Ecto neural progenitor cell (in vitro differentiated cells): ENCODE data around the gene FNDC3B.
"Not testable (repeated sequence)": the region's sequence is repeated elsewhere in the genome, so short reads cannot be mapped to it uniquely, and the experiment has no call there.

ENCODE experiments used
- DNase-seq: peaks from one replicate; pipeline ENCODE4 v3.0.0-alpha.2; 2018; ENCODE audit warnings: low spot score

Gene FNDC3B

DNA sequence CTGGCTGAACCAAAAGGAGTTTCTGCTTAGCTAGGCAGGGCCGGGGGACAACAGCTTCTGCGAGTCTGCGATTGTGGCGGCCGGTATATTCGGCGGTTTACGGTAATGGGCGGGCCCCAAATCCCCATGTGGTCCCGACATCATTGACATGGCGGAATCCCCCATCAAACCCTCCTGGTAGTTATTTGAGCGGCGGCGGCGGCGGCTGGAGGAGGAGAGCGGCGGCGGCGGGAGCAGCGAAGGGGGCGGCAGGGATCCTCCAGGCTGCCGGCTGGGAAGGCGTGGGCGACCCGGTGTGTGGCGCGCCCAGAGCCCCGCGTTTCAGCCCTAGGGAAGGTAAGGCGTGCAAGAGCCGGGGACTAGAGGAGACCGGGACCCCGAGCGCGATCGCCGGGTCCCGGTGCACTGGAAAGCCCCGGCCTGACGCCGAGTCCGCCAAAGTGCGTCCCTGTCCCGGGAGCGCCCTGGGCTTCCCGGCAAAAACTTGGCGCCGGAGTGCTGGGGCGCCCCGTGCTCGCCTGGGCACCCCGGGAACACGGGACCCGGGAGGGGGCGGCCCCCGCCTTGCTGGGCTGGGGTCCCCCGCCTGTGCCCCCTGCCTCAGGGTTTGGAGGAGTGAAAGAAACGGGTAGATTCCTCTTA lies at the start of gene FNDC3B:
Gene FNDC3B, plus strand, starts transcription at position 143 of the 642 bp plus-strand sequence. CDS start 72,902 bp downstream, outside the sequence.
- peak; percentile 96 for DNase-seq

GRCh38 chr3:171990239-171990638 lies 49.1 kb upstream of the FNDC3B start:
- not testable (repeated sequence) for DNase-seq

DNA sequence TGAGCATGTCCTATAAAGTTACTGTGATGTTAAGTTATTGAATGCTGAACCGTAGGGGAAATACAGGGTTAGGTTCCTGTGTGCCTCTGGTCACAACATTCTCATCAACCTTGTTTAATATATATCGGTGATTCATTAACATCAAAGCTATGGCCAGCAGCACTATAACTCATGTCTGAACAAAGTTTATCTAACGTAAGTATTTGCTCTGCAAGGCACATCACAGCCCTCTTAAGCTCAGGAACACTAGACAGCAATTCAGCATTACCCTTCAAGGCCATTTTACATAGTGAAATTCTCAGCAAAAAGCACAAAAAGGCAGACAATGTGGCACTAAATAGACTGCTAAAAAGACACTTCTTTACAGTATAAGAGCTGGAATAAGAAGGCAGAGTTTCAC lies 48.2 kb upstream of the FNDC3B start:
- no peak for DNase-seq

GRCh38 chr3:171994646-171995428 lies 44.5 kb upstream of the FNDC3B start:
- DNase-seq: no peak

- DNase-seq: no peak
Measured at GRCh38 chr3:171995486-171995885, 43.9 kb upstream of the FNDC3B start.

DNA sequence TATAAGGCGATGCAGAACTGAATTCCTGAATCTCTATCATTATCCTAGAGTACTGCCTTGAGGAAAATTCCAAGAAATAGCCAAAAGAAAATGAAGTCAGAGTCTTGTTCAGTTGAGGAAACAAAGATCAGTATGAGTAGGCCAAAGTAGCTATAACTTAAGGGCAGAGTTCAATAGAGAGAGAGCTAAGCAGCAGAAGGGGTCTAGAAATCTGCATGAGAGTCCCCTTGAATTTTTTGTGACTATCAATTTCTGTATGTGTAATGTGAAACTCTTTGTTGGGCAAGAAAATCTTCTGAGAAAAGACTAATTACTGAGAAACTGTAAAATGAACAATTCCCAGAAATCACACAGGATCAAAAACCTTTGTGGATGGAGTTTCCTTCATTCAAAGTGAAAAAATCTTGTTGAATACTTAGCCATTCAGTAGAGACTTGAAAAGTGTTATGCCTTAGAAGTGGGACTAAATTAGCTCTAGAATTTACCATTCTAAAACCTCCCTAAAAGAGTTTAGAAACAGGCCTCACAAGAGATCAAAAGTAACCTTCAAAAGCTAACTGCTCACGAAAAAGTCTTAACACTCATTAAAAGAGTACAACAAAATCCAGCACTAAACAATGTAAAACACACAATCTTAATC lies 43.1 kb upstream of the FNDC3B start:
- DNase-seq: no peak

GRCh38 chr3:171998731-171999130 lies 40.6 kb upstream of the FNDC3B start:
- not testable (repeated sequence) for DNase-seq

DNA sequence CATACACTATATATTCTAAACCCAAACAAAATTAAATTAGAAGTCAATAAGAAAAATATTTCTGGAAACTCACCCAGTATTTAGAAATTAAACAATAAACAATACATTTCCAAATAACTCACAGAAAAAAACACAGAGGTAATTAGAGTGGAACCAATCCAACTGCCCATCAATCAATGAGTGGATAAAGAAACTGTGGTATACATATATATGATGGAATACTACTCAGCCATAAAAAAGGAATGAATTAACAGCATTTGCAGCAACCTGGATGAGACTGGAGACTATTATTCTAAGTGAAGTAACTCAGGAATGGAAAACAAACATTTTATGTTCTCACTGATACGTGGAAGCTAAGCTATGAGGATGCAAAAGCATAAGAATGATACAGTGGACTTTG lies 37.8 kb upstream of the FNDC3B start:
- not testable (repeated sequence) for DNase-seq

DNA sequence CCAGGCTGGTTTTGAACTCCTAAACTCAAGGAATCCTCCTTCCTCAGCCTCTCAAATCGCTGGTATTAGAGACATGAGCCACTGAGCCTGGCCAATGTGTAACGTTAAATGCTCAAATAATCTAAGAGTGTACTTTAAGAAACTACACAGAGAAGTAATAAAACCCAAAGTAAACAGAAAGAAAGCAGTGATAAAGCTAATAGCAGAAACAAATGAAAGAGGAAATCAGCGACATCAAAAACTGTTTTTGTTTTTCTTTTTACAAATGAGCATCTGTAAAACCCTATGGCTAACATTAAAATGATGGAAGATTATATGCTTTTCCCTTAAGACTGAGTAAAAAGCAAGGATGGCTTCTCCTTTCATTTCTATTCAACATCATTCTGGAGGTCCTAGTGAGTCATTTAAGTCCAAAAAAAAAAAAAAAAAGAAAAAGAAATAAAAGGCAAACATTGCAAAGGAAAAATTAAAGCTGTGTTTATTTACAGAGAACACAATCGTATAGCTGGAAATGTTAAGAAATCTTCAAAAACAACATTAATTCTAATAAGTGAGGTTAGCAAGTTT lies 36.8 kb upstream of the FNDC3B start:
- DNase-seq: no peak

DNA sequence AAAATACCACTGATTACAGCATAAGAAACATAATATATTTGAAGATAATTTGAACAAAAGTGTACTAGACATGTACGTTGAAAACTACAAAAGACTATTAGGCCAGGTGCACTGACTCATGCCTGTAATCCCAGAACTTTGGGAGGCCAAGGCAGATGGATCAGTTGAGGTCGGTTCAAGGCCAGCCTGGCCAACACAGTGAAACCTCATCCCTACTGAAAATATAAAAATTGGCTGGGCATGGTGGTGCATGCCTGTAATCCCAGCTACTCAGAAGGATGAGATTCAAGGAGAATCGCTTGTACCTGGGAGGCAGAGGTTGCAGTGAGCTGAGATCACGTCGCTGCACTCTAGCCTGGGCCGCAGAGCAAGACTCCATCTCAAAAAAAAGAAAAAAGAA lies 36.2 kb upstream of the FNDC3B start:
- DNase-seq: no peak

DNA sequence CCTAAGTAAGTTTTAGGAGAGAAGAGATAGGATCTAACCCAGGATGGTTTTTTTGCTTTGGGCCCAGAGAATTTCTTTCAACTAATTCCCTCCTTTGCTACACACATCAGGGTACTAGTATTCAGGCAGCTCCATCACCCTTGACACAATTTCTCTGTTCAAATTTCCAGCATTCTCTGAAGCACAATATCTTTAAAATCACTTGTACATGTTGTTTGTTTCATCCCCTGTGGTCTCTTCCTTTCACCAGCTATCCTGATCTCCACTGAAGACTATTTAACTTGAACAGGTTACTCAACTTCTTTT lies 32.4 kb upstream of the FNDC3B start:
- no peak for DNase-seq

- DNase-seq: no peak
Measured at GRCh38 chr3:172009803-172010202, 29.6 kb upstream of the FNDC3B start.

- DNase-seq: no peak
Measured at GRCh38 chr3:172012775-172013174, 26.6 kb upstream of the FNDC3B start.

GRCh38 chr3:172014145-172014544 lies 25.2 kb upstream of the FNDC3B start:
- no peak for DNase-seq

- DNase-seq: no peak
Measured at GRCh38 chr3:172018364-172018763, 21.0 kb upstream of the FNDC3B start.

DNA sequence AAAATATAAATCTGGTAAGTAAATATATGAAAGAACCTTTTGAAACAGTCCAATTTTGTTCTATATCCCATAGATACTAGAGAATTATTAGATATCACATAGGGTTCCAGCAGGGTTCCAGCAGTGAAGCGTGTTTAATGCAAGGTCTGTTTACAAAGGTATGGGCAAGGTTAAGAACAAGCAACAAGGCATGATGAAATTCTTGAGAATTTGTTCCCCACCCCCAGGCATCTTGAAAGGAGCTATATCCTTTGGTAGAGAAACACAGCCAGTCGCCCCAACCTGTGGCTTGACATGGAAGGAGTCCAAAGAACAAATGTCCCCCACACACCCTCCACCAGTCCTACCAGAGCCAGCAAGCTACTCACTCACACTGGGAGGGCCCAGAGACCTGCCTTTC lies 18.6 kb upstream of the FNDC3B start:
- no peak for DNase-seq

DNA sequence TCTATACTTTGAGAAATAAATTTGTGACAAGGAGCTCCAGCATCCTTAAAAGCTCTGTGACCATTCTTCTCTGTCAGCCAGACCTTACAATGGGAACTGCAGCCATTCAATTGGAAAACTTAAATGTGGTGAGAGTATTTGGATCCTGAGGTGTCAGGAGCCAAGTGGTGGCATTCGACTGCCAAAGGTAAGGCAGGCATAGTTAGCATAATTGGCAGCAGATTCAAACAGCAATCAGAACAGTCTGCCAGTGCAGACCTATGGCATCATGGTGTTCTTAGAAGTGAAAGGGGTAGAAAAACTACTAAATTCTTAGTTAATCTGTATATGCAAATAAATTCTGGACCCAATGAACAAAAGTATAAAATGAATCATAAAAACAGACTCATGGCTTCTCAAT lies 18.2 kb upstream of the FNDC3B start:
- DNase-seq: no peak

DNA sequence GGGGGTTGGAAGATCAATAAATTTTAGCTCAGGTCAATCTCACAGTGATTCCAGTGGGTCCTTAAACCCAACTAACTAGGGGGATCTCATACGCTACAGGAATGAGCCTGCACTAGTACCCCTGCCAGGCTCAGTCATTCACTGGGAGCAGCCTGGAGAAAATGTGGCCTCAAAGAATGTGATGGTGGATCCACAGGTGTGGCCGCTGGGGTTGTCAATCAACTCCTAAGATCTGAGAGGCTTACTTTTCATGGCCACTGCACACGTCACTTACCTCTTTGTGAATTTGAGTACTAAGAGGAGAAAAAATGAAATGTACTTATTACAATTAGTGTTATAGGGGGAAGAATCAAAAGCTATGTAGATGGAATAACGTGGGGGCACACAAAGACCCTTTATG lies 17.5 kb upstream of the FNDC3B start:
- DNase-seq: no peak

GRCh38 chr3:172023915-172024314 lies 15.5 kb upstream of the FNDC3B start:
- no peak for DNase-seq

- no peak for DNase-seq
Measured at GRCh38 chr3:172024679-172025078, 14.7 kb upstream of the FNDC3B start.

GRCh38 chr3:172029425-172030098 lies 9.8 kb upstream of the FNDC3B start:
- no peak for DNase-seq

DNA sequence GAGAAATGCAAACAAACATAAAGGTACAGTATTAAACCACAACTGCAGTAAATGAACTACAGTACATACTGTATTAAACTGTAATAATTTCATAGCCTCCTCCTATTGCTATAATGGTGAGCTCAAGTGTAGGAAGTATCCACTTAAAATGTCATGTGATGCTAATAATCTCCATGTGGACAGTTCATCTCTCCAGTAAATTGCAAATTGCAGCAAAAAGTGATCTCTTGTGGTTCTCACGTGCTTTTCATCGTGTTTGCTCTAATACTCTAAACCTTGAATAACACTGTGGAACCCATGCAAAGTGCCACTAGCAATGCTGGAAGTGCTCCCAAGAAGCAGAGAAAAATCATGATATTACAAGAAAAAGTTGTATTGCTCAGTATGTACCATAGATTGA lies 9.2 kb upstream of the FNDC3B start:
- DNase-seq: no peak

DNA sequence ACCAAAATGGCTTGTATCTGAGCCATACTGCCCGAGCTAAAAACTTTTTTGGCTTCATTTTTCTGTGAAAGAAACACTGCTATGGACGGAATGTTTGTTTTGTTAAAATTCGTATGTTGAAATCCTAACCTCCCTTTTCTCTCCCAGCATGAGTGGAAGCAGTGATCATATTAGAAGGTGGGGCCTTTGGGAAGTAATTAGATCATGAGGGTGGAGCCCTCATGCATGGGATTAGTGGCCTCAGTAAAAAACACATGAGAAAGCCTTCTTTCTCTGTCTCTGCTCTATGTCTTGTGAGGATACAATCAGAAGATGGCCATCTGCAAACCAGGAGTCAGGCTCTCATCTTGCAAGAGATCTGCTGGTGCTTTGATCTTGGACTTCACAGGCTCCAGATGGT lies 7.4 kb upstream of the FNDC3B start:
- DNase-seq: no peak
